Mesendoderm (in vitro differentiated cells): ENCODE data around the gene PAQR3. TPM values are rescaled to one million over a fixed set of nuclear protein-coding genes. Genes with fewer than 3 reads are reported as not detected.

Experiments
- DNase-seq: peaks from one replicate; pipeline ENCODE4 v3.0.0; 2013
- H2AK5ac ChIP-seq: 2 replicates; pipeline ENCODE4 v1.6.1; 2013; ENCODE audit warnings: low read length, inconsistent platforms
- H2BK120ac ChIP-seq: 2 replicates; pipeline ENCODE4 v1.6.1; 2013; ENCODE audit warnings: low read depth, mild to moderate bottlenecking, low read length, moderate library complexity, mixed read lengths
- H2BK15ac ChIP-seq: replicated peaks from 2 replicates; pipeline ENCODE4 v1.6.1; 2013; ENCODE audit warnings: low read depth, mild to moderate bottlenecking, moderate library complexity
- H2BK5ac ChIP-seq: 2 replicates; pipeline ENCODE4 v1.6.1; 2013; ENCODE audit warnings: low read length, inconsistent platforms
- H3K18ac ChIP-seq: 2 replicates; pipeline ENCODE4 v1.6.1; 2013; ENCODE audit warnings: mild to moderate bottlenecking, low read length, mixed read lengths
- H3K23ac ChIP-seq: one replicate; pipeline ENCODE4 v1.6.1; 2013; ENCODE audit warnings: low read length
- H3K27ac ChIP-seq: 2 replicates; pipeline ENCODE4 v1.5.1; 2013; ENCODE audit warnings: low read depth, mild to moderate bottlenecking, inconsistent platforms, low read length, moderate library complexity
- H3K27me3 ChIP-seq: 2 replicates; pipeline ENCODE4 v1.6.1; 2013; ENCODE audit warnings: low read length, control low read depth, mild to moderate bottlenecking, inconsistent platforms; ENCODE audit not compliant: insufficient read depth, poor library complexity
- H3K36me3 ChIP-seq: 2 replicates; pipeline ENCODE4 v1.6.1; 2013; ENCODE audit warnings: low read length, inconsistent platforms; ENCODE audit not compliant: control insufficient read depth, insufficient read depth
- H3K4ac ChIP-seq: one replicate; pipeline ENCODE4 v1.6.1; 2013; ENCODE audit warnings: low read depth, mild to moderate bottlenecking, low read length, moderate library complexity
- H3K4me1 ChIP-seq: 2 replicates; pipeline ENCODE4 v1.6.1; 2013; ENCODE audit warnings: low read depth, low read length, inconsistent platforms; ENCODE audit not compliant: control insufficient read depth
- H3K4me2 ChIP-seq: 2 replicates; pipeline ENCODE4 v1.6.1; 2013; ENCODE audit warnings: low read length
- H3K4me3 ChIP-seq: 2 replicates; pipeline ENCODE4 v1.5.1; 2013; ENCODE audit warnings: mild to moderate bottlenecking, low read length
- H3K56ac ChIP-seq: one replicate; pipeline ENCODE4 v1.6.1; 2013; ENCODE audit warnings: low read length
- H3K79me1 ChIP-seq: 2 replicates; pipeline ENCODE4 v1.6.1; 2013; ENCODE audit warnings: low read length, inconsistent platforms
- H3K79me2 ChIP-seq: 2 replicates; pipeline ENCODE4 v1.6.1; 2013; ENCODE audit warnings: mild to moderate bottlenecking, low read length; ENCODE audit not compliant: control insufficient read depth, insufficient read depth
- H3K9ac ChIP-seq: 2 replicates; pipeline ENCODE4 v1.6.1; 2013; ENCODE audit warnings: low read length, inconsistent platforms
- H4K5ac ChIP-seq: one replicate; pipeline ENCODE4 v1.6.1; 2013; ENCODE audit warnings: low read length
- H4K8ac ChIP-seq: one replicate; pipeline ENCODE4 v1.6.1; 2013; ENCODE audit warnings: low read depth, mild to moderate bottlenecking, control low read depth, low read length, moderate library complexity
- WGBS: extraction: QIAGEN DNeasy Blood & Tissue Kit; methylation state at CpG from one replicate; pipeline ENCODE4 v1.1.7; 2013; ENCODE audit warnings: low lambda C conversion rate, missing lambda C conversion rate; ENCODE audit not compliant: insufficient coverage; ENCODE audit errors: extremely low coverage; 5-methylcytosine and 5-hydroxymethylcytosine counted together
- polyA plus RNA-seq, 2 experiments: library from polyadenylated mRNA; stranded (reverse); fragments of 200-250 nt; gene quantifications; one replicate each; pipeline ENCODE4 v1.2.3, GENCODE V29; 2013

The PAQR3 gene, protein sequence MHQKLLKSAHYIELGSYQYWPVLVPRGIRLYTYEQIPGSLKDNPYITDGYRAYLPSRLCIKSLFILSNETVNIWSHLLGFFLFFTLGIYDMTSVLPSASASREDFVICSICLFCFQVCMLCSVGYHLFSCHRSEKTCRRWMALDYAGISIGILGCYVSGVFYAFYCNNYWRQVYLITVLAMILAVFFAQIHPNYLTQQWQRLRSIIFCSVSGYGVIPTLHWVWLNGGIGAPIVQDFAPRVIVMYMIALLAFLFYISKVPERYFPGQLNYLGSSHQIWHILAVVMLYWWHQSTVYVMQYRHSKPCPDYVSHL
- 17.8 TPM for polyA plus RNA-seq (2013, experiment 1 of 2)
- 18.5 TPM for polyA plus RNA-seq (2013, experiment 2 of 2)

GRCh38 chr4:78938868-78939666 is at the start of gene PAQR3:
Gene PAQR3, minus strand, starts transcription at chr4:78939438. Its CDS starts 214 bp downstream, at chr4:78939224.
- H2BK5ac ChIP-seq, result no peak within 1 kb of the TSS
- WGBS, result no CpG with 5 or more reads among the region's 77 CpGs

GRCh38 chr4:78987683-78988082 is 48.4 kb upstream of the PAQR3 start:
- H3K27me3 ChIP-seq, result no peaks in the 10 kb centered on the region
- H2AK5ac ChIP-seq, result no peak overlapping the region
- WGBS, result no CpG with 5 or more reads among the region's 1 CpG
- no peak overlapping the region for H3K9ac ChIP-seq
- no peak for DNase-seq
- no peak overlapping the region for H4K5ac ChIP-seq
- H3K56ac ChIP-seq, result no peak overlapping the region
- H3K27ac ChIP-seq, result no peak overlapping the region
- no peaks in the 10 kb centered on the region for H3K79me2 ChIP-seq
- no peak overlapping the region for H4K8ac ChIP-seq
- H3K79me1 ChIP-seq, result no peaks in the 10 kb centered on the region
- H3K4me1 ChIP-seq, result no peaks in the 10 kb centered on the region
- H3K23ac ChIP-seq, result no peak overlapping the region
- H3K4ac ChIP-seq, result no peak overlapping the region
- H3K4me2 ChIP-seq, result no peak overlapping the region
- H3K4me3 ChIP-seq, result no peak overlapping the region
- H3K18ac ChIP-seq, result no peak overlapping the region
- no peak overlapping the region for H2BK120ac ChIP-seq
- H2BK5ac ChIP-seq, result no peak overlapping the region
- H3K36me3 ChIP-seq, result no peaks in the 10 kb centered on the region
- no peak overlapping the region for H2BK15ac ChIP-seq

More at GRCh38 chr4:78938868-78939666, at the start of gene PAQR3:
- Histone ChIP-seq H2BK15ac (no peak within 1 kb of the TSS), H3K56ac (peak within 1 kb of the TSS; percentile 95), H3K4me2 (peak within 1 kb of the TSS; percentile 67), H3K18ac (peak within 1 kb of the TSS; percentile 98), H3K36me3 (no peaks in the 10 kb centered on the region), H3K79me1 (peaks cover 12% of the 10 kb centered on the region), H3K23ac (peak within 1 kb of the TSS; percentile 90), H3K27me3 (no peaks in the 10 kb centered on the region), H2BK120ac (no peak within 1 kb of the TSS), H4K8ac (no peak within 1 kb of the TSS), H3K27ac (peak within 1 kb of the TSS; percentile 18), H3K79me2 (peaks cover 12% of the 10 kb centered on the region), H2AK5ac (no peak within 1 kb of the TSS), H3K9ac (peak within 1 kb of the TSS; percentile 93), H3K4me1 (peaks cover 13% of the 10 kb centered on the region), H4K5ac (no peak within 1 kb of the TSS), H3K4me3 (peak within 1 kb of the TSS; percentile 95), H3K4ac (peak within 1 kb of the TSS; percentile 93)
- DNase-seq, result peak; percentile 91

DNA sequence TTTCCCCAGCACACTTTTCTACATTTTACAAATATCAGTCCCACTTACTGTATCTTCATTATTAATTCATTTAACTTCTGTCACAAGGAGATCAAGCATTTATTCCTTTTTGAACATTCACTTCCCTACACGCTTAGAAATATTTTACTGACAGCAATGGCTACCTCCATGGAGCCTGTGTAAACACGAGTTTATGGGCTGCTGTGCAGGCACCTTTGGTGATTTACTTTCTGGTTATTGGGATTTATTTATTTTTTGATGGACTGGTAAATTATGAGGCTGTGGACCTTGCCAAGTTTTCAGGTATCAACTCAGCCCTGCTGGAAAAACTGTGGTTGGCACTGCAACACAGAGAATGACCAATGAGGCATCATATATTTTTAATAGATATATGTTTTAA is 45.4 kb upstream of the PAQR3 start:
- Histone ChIP-seq H3K36me3 (no peaks in the 10 kb centered on the region), H3K79me1 (no peaks in the 10 kb centered on the region), H3K9ac (no peak overlapping the region), H2BK5ac (no peak overlapping the region), H4K8ac (no peak overlapping the region), H3K79me2 (no peaks in the 10 kb centered on the region), H3K27me3 (no peaks in the 10 kb centered on the region), H3K4me1 (no peaks in the 10 kb centered on the region), H2BK15ac (no peak overlapping the region), H3K18ac (no peak overlapping the region), H2AK5ac (no peak overlapping the region), H3K27ac (no peak overlapping the region), H3K4ac (no peak overlapping the region), H4K5ac (no peak overlapping the region), H3K23ac (no peak overlapping the region), H3K4me3 (no peak overlapping the region), H3K56ac (no peak overlapping the region), H3K4me2 (no peak overlapping the region), H2BK120ac (no peak overlapping the region)
- no CpG with 5 or more reads among the region's 2 CpGs for WGBS
- no peak for DNase-seq

- H3K27ac ChIP-seq, result no peak overlapping the region
- H3K4me2 ChIP-seq, result no peak overlapping the region
- no peaks in the 10 kb centered on the region for H3K4me1 ChIP-seq
- H2BK15ac ChIP-seq, result no peak overlapping the region
- no CpG with 5 or more reads among the region's 2 CpGs for WGBS
- H3K36me3 ChIP-seq, result no peaks in the 10 kb centered on the region
- H3K4ac ChIP-seq, result no peak overlapping the region
- H4K8ac ChIP-seq, result no peak overlapping the region
- H2BK120ac ChIP-seq, result no peak overlapping the region
- H2BK5ac ChIP-seq, result no peak overlapping the region
- H3K23ac ChIP-seq, result no peak overlapping the region
- H2AK5ac ChIP-seq, result no peak overlapping the region
- H3K79me2 ChIP-seq, result no peaks in the 10 kb centered on the region
- H4K5ac ChIP-seq, result no peak overlapping the region
- H3K18ac ChIP-seq, result no peak overlapping the region
- DNase-seq, result no peak
- no peak overlapping the region for H3K4me3 ChIP-seq
- H3K79me1 ChIP-seq, result no peaks in the 10 kb centered on the region
- H3K56ac ChIP-seq, result no peak overlapping the region
- no peaks in the 10 kb centered on the region for H3K27me3 ChIP-seq
- no peak overlapping the region for H3K9ac ChIP-seq
Measured at GRCh38 chr4:78975865-78976264, 36.6 kb upstream of the PAQR3 start.

DNA sequence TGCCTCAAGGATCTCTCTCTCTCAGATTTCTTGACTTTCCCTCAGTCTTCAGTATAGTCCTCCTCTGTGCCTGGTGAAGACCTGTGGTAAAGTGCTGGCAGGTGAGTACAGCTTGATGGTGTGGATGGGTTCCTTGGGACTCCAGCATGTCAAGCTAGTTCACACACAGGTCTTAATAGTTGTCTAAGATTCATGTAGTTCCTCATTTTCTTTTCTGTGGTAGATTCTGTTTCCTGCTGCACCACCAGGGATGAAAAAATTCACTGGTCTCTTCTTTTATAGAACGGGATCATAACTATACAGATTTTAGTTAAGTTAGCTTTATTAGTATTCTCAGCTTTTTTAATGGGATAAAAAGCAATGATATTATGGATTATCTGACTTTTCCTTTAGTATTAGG is 32.5 kb upstream of the PAQR3 start:
- no peak overlapping the region for H3K27ac ChIP-seq

More for the DNA sequence above, 32.5 kb upstream of the PAQR3 start:
- no peaks in the 10 kb centered on the region for H3K36me3 ChIP-seq
- no peak overlapping the region for H2BK5ac ChIP-seq
- H3K79me1 ChIP-seq, result no peaks in the 10 kb centered on the region
- no peak overlapping the region for H4K8ac ChIP-seq
- no peak for DNase-seq
- no peak overlapping the region for H3K23ac ChIP-seq
- H3K27me3 ChIP-seq, result no peaks in the 10 kb centered on the region
- H3K79me2 ChIP-seq, result no peaks in the 10 kb centered on the region
- no peak overlapping the region for H3K4me2 ChIP-seq
- H3K56ac ChIP-seq, result no peak overlapping the region
- H3K4me3 ChIP-seq, result no peak overlapping the region
- WGBS, result no CpG with 5 or more reads among the region's 1 CpG
- no peak overlapping the region for H4K5ac ChIP-seq
- H3K4ac ChIP-seq, result no peak overlapping the region
- H3K9ac ChIP-seq, result no peak overlapping the region
- H2AK5ac ChIP-seq, result no peak overlapping the region
- no peak overlapping the region for H3K18ac ChIP-seq
- H2BK15ac ChIP-seq, result no peak overlapping the region
- H3K4me1 ChIP-seq, result no peaks in the 10 kb centered on the region
- no peak overlapping the region for H2BK120ac ChIP-seq
